ENCODE data around the gene USF1. TPM values are rescaled to one million over a fixed set of nuclear protein-coding genes. Genes with fewer than 3 reads are reported as not detected.
A peak's percentile ranks its signal among the peaks of the same experiment; 100 is the strongest.

USF1 gene
- polyA plus RNA-seq, 1 donor (not counting 4 experiments of a cell fraction or from before 2014, with no cell fraction given) = 31.6 TPM

DNA sequence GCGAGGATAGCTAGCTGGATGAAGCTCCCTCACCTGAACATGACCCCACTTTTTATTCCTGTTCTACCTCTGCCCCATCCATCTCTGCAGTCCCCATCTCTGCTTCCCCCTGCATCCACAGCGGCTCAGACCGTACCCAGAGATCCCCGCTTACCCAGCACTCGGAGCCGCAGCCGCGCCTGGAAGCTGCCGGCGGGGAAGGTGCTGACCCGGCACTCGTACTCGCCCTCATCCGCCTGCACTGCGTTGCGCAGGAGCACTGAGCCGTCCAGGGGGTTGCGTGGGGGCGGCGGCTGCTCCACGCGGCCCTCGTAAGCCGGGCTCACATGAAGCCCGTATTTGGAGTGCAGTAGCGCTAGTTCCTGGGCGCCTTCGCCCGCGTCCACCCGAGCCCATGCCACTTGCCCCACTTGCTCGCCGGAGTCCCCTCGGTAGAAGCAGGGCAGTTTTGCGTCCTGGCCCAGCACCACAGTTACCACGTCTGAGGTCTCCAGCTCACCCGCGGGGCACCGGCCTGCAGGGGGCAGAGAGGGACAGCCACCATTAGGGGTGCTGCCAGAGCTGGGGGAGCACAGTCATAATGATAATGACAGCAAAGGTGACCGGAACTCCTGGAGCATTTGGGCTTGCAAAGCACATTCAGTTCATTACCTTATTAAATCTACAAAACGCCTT is 33.8 kb upstream of the USF1 start:
- FAIRE-seq (no peak), DNase-seq (ENCODE audit: low read depth, low spot score) (no peak)
- no peak for TF ChIP-seq EZH2 (IDR thresholded peaks at IDR 0.05; ENCODE audit: low read length)
- Histone ChIP-seq H3K27ac (ENCODE audit: control insufficient read depth, insufficient read depth, low read length) (no peak overlapping the region), H3K4me1 (ENCODE audit: control insufficient read depth, extremely low read depth, insufficient read depth, low read length) (peaks cover 45% of the 10 kb centered on the region), H3K9ac (ENCODE audit: control insufficient read depth, extremely low read depth, insufficient read depth, low read length) (no peak overlapping the region), H3K79me2 (ENCODE audit: control insufficient read depth, insufficient read depth, low read length) (no peaks in the 10 kb centered on the region), H4K20me1 (ENCODE audit: control insufficient read depth, extremely low read depth, insufficient read depth, low read length) (no peaks in the 10 kb centered on the region), H3K36me3 (ENCODE audit: control insufficient read depth in 2 of 2, extremely low read depth in 1 of 2, insufficient read depth in 2 of 2, low read length in 2 of 2) (no peaks in the 10 kb centered on the region), H3K4me2 (ENCODE audit: control insufficient read depth, extremely low read depth, insufficient read depth, low read depth, low read length) (no peak overlapping the region), H2AFZ (ENCODE audit: control insufficient read depth, low read length) (no peak overlapping the region), H3K4me3 (ENCODE audit: control insufficient read depth in 2 of 3, extremely low read depth in 1 of 3, insufficient read depth in 2 of 3, low read depth in 1 of 3, low read length in 3 of 3) (no peak overlapping the region), H3K27me3 (ENCODE audit: control insufficient read depth, extremely low read depth, insufficient read depth, low read length) (no peaks in the 10 kb centered on the region), H3K9me3 (ENCODE audit: control insufficient read depth, low read depth, low read length) (no peaks in the 10 kb centered on the region), H3K9me1 (ENCODE audit: control insufficient read depth, extremely low read depth, insufficient read depth, low read length) (no peaks in the 10 kb centered on the region)
- dilution Hi-C loops (cut with MboI; ENCODE audit: extremely low pct_ligation_motif_present, low sequenced_read_pairs) = no loop called here

DNA sequence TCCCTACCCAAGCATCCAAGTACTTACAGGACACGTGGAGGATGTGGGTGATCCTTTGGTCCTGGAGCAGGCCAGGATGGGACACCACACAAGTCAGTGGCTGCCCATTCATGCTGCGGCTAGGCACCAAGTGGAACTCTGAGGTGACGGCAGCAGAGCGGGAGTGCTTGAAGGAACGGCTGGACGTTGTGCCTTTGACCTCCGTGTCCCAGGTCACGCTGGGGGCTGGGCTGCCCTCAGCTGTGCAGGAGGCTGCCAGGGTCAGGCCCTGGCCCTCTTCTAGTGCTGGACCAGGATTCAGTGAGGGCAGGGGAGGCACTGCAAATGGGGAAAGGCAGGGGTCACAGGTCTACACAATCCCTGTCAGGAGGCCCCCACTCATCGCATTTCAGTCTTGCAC is 31.6 kb upstream of the USF1 start:
- H3K4me2 ChIP-seq (ENCODE audit: control insufficient read depth, extremely low read depth, insufficient read depth, low read depth, low read length) = no peak overlapping the region
- H3K4me1 ChIP-seq (ENCODE audit: control insufficient read depth, extremely low read depth, insufficient read depth, low read length) = peaks cover 38% of the 10 kb centered on the region
- H4K20me1 ChIP-seq (ENCODE audit: control insufficient read depth, extremely low read depth, insufficient read depth, low read length) = no peaks in the 10 kb centered on the region
- dilution Hi-C loops (cut with MboI; ENCODE audit: extremely low pct_ligation_motif_present, low sequenced_read_pairs) = no loop called here
- no peak for DNase-seq (ENCODE audit: low read depth, low spot score)
- TF ChIP-seq EZH2 (IDR thresholded peaks at IDR 0.05; ENCODE audit: low read length) = no peak
- TF ChIP-seq, protein P1, sequence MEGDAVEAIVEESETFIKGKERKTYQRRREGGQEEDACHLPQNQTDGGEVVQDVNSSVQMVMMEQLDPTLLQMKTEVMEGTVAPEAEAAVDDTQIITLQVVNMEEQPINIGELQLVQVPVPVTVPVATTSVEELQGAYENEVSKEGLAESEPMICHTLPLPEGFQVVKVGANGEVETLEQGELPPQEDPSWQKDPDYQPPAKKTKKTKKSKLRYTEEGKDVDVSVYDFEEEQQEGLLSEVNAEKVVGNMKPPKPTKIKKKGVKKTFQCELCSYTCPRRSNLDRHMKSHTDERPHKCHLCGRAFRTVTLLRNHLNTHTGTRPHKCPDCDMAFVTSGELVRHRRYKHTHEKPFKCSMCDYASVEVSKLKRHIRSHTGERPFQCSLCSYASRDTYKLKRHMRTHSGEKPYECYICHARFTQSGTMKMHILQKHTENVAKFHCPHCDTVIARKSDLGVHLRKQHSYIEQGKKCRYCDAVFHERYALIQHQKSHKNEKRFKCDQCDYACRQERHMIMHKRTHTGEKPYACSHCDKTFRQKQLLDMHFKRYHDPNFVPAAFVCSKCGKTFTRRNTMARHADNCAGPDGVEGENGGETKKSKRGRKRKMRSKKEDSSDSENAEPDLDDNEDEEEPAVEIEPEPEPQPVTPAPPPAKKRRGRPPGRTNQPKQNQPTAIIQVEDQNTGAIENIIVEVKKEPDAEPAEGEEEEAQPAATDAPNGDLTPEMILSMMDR (optimal IDR thresholded peaks at IDR 0.05 in 1 of 3, IDR thresholded peaks at IDR 0.05 in 1 of 3, conservative IDR thresholded peaks at IDR 0.05 in 1 of 3; ENCODE audit: extremely low read depth in 1 of 3, insufficient read depth in 2 of 3, low read length in 3 of 3) = no peak
- H2AFZ ChIP-seq (ENCODE audit: control insufficient read depth, low read length) = no peak overlapping the region
- peaks cover 2% of the 10 kb centered on the region for H3K9me1 ChIP-seq (ENCODE audit: control insufficient read depth, extremely low read depth, insufficient read depth, low read length)
- no peaks in the 10 kb centered on the region for H3K79me2 ChIP-seq (ENCODE audit: control insufficient read depth, insufficient read depth, low read length)
- H3K9ac ChIP-seq (ENCODE audit: control insufficient read depth, extremely low read depth, insufficient read depth, low read length) = no peak overlapping the region
- no peaks in the 10 kb centered on the region for H3K9me3 ChIP-seq (ENCODE audit: control insufficient read depth, low read depth, low read length)
- FAIRE-seq = no peak
- no peaks in the 10 kb centered on the region for H3K36me3 ChIP-seq (ENCODE audit: control insufficient read depth in 2 of 2, extremely low read depth in 1 of 2, insufficient read depth in 2 of 2, low read length in 2 of 2)
- H3K4me3 ChIP-seq (ENCODE audit: control insufficient read depth in 2 of 3, extremely low read depth in 1 of 3, insufficient read depth in 2 of 3, low read depth in 1 of 3, low read length in 3 of 3) = no peak overlapping the region
- no peak overlapping the region for H3K27ac ChIP-seq (ENCODE audit: control insufficient read depth, insufficient read depth, low read length)
- no peaks in the 10 kb centered on the region for H3K27me3 ChIP-seq (ENCODE audit: control insufficient read depth, extremely low read depth, insufficient read depth, low read length)

DNA sequence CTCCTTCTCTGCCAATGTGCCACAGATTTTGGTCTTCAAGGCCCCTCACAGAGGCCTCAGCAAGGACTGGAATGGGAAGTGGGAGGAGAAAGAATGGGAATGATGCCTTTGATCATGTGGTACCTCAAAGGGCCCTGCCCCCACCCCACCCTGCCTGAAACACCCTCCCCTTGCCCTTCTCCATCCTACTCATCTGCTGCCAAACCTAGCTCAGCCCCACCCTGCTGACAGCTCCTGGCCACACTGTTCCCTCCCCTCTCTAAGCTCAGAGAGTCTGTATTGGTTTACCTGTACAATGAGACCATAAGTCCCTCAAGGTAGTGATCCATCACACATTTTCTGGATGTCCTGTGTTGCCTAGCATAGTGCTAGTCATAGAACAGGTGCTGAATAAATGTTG is 30.6 kb upstream of the USF1 start:
- H3K36me3 ChIP-seq (ENCODE audit: control insufficient read depth in 2 of 2, extremely low read depth in 1 of 2, insufficient read depth in 2 of 2, low read length in 2 of 2) = no peaks in the 10 kb centered on the region
- dilution Hi-C loops (cut with MboI; ENCODE audit: extremely low pct_ligation_motif_present, low sequenced_read_pairs) = no loop called here
- H2AFZ ChIP-seq (ENCODE audit: control insufficient read depth, low read length) = no peak overlapping the region
- H3K9ac ChIP-seq (ENCODE audit: control insufficient read depth, extremely low read depth, insufficient read depth, low read length) = no peak overlapping the region
- peaks cover 2% of the 10 kb centered on the region for H3K9me1 ChIP-seq (ENCODE audit: control insufficient read depth, extremely low read depth, insufficient read depth, low read length)
- FAIRE-seq (peak; percentile 75), DNase-seq (ENCODE audit: low read depth, low spot score) (no peak)
- no peak overlapping the region for H3K27ac ChIP-seq (ENCODE audit: control insufficient read depth, insufficient read depth, low read length)
- no peak overlapping the region for H3K4me2 ChIP-seq (ENCODE audit: control insufficient read depth, extremely low read depth, insufficient read depth, low read depth, low read length)
- no peaks in the 10 kb centered on the region for H3K27me3 ChIP-seq (ENCODE audit: control insufficient read depth, extremely low read depth, insufficient read depth, low read length)
- TF ChIP-seq, protein P1 (optimal IDR thresholded peaks at IDR 0.05 in 1 of 3, IDR thresholded peaks at IDR 0.05 in 1 of 3, conservative IDR thresholded peaks at IDR 0.05 in 1 of 3; ENCODE audit: extremely low read depth in 1 of 3, insufficient read depth in 2 of 3, low read length in 3 of 3) = no peak
- TF ChIP-seq EZH2 (IDR thresholded peaks at IDR 0.05; ENCODE audit: low read length) = no peak
- peaks cover 32% of the 10 kb centered on the region for H3K4me1 ChIP-seq (ENCODE audit: control insufficient read depth, extremely low read depth, insufficient read depth, low read length)
- no peak overlapping the region for H3K4me3 ChIP-seq (ENCODE audit: control insufficient read depth in 2 of 3, extremely low read depth in 1 of 3, insufficient read depth in 2 of 3, low read depth in 1 of 3, low read length in 3 of 3)
- no peaks in the 10 kb centered on the region for H3K9me3 ChIP-seq (ENCODE audit: control insufficient read depth, low read depth, low read length)
- H4K20me1 ChIP-seq (ENCODE audit: control insufficient read depth, extremely low read depth, insufficient read depth, low read length) = no peaks in the 10 kb centered on the region
- no peaks in the 10 kb centered on the region for H3K79me2 ChIP-seq (ENCODE audit: control insufficient read depth, insufficient read depth, low read length)

Data from keratinocyte (primary cell).